ENCODE measurements around the gene P2RY8. TPM values are rescaled to one million over a fixed set of nuclear protein-coding genes. Genes with fewer than 3 reads are reported as not detected.

The P2RY8 gene
- total RNA-seq, 1 donor from 2014 or later, result 3.1 TPM

DNA sequence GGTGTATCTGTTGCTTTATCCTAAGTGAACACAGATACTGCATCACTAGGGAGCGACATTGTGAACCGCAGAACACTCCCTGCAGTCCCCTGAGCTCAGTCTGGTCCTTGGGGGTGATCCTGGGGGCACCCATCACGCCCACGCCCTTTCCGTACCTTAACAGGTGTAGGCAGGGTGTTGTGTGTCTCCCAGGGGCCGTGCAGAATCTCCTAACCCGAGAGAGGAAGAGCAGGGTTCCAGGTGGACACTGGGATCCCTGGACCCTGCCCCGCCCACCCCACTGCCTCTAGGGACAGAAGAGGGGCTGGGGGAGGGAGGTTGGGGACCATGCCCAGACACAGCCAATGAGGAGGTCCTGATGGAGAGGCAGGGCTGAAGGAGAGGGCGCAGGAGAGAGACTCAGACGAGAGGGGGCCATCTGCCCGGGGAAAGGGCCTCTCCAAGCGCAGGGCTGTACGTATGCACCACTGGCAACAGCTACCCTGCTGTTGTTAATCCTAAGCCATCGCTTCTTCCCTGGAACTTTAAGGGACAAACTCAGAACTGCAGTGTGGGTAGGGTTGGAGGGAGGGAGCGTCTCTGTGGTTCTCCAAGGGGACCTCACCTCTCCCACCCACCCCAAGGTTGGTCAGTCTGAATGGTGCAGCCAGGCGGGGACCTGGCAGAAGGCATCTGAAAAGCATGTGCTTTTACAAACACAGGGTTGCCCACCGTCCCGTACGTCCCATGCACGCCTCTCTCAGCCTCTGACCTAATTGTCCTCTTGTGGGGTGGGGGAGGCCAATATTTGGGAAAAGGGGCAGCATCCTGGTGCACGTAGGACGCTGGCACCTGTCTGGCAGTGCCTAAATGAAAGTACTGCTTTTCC is 2.5 kb downstream of the P2RY8 start:
- intact Hi-C loops (cut with DNase I), result no loop called here
- DNase-seq (peak; percentile 60), ATAC-seq (peak; percentile 17)
- H3K4me1 ChIP-seq, result no peaks in the 10 kb centered on the region
- peak overlapping the region; percentile 35 for H3K4me3 ChIP-seq
- no peaks in the 10 kb centered on the region for H3K36me3 ChIP-seq
- H3K27me3 ChIP-seq, result no peaks in the 10 kb centered on the region
- no peak overlapping the region for H3K27ac ChIP-seq
- TF ChIP-seq, protein P1, sequence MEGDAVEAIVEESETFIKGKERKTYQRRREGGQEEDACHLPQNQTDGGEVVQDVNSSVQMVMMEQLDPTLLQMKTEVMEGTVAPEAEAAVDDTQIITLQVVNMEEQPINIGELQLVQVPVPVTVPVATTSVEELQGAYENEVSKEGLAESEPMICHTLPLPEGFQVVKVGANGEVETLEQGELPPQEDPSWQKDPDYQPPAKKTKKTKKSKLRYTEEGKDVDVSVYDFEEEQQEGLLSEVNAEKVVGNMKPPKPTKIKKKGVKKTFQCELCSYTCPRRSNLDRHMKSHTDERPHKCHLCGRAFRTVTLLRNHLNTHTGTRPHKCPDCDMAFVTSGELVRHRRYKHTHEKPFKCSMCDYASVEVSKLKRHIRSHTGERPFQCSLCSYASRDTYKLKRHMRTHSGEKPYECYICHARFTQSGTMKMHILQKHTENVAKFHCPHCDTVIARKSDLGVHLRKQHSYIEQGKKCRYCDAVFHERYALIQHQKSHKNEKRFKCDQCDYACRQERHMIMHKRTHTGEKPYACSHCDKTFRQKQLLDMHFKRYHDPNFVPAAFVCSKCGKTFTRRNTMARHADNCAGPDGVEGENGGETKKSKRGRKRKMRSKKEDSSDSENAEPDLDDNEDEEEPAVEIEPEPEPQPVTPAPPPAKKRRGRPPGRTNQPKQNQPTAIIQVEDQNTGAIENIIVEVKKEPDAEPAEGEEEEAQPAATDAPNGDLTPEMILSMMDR (IDR thresholded peaks at IDR 0.05), result no peak
- H3K9me3 ChIP-seq, result no peaks in the 10 kb centered on the region

DNA sequence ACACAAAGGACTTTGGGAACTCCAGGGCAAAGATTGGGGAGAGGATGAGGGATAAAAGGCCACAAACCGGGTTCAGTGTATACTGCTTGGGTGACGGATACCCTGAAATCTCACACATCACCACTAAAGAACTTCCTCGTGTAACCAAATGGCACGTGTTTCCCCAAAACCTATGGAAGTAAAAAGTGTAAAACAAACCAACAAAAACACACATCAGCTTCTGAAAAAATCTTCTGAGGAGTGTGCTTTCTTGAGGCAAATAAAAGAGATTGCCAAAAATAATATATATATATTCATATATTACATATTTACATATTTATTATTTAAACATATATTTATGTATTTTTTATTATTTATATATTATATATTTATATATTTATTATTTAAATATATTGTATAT is 3.9 kb downstream of the P2RY8 start:
- H3K27me3 ChIP-seq, result no peaks in the 10 kb centered on the region
- intact Hi-C loops (cut with DNase I), result no loop called here
- ATAC-seq (no peak), DNase-seq (no peak)
- TF ChIP-seq, protein P1 (IDR thresholded peaks at IDR 0.05), result no peak
- no peaks in the 10 kb centered on the region for H3K9me3 ChIP-seq
- no peaks in the 10 kb centered on the region for H3K4me1 ChIP-seq
- no peak overlapping the region for H3K4me3 ChIP-seq
- no peak overlapping the region for H3K27ac ChIP-seq
- H3K36me3 ChIP-seq, result no peaks in the 10 kb centered on the region

DNA sequence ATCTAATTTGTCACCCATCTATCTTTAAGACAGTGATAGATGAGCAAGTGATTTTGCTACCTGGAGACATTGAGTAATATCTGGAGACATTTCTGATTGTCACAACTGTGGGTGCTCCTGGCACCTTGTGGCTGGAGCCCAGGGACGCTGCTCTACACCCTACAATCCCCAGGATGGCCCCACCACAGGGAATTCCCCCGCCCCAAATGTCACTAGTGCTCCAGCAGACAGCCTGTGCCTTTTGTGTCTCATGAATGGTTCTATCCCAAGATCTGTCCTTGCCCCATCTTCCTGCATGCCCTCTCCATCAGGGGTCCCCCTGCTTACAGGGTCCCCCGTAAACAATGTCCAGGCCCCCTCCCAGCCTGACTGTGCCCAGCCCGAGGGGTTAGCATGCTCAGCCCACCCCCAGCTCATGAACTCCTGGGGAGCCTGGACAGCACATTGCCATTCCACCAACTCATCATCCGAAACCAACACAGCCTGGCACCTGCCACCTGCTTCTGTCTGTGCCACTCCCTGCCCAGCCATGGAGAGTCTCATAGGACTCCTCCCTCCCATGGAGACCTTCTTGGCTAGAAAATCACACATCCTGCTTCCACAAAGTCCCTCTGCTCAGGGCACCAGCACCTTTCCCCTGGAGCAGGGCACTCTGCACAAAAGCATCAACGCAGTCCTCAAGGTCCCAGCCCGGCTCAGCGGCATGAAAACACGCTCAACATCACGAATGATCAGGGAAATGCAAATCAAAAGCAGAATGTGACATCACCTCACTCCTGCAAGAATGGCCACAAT is 5.7 kb downstream of the P2RY8 start:
- no peak overlapping the region for H3K4me3 ChIP-seq
- intact Hi-C loops (cut with DNase I), result no loop called here
- TF ChIP-seq, protein P1 (IDR thresholded peaks at IDR 0.05), result no peak
- H3K4me1 ChIP-seq, result no peaks in the 10 kb centered on the region
- H3K27ac ChIP-seq, result no peak overlapping the region
- H3K36me3 ChIP-seq, result no peaks in the 10 kb centered on the region
- DNase-seq (peak; percentile 32), ATAC-seq (no peak)
- H3K9me3 ChIP-seq, result no peaks in the 10 kb centered on the region
- H3K27me3 ChIP-seq, result no peaks in the 10 kb centered on the region

DNA sequence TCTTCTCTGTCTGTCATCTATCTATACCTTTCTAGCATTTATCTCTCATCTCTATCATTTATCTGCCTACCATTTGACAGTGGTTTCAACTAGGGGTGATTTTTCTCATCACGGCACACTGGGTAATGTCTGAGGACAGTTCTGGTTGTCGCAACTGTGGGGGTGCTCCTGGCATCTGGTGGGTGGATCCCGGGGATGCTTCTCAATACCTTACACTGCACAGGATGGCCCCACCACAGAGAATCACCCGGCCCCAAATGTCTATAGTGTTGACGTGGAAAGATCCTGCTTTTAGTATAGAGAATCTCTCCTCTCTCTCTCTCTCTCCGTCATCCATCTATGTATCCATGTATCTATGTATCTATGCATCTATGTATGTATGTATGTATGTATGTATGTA is 7.2 kb downstream of the P2RY8 start:
- TF ChIP-seq, protein P1 (IDR thresholded peaks at IDR 0.05), result no peak
- Histone ChIP-seq H3K27me3 (no peaks in the 10 kb centered on the region), H3K27ac (no peak overlapping the region), H3K4me1 (no peaks in the 10 kb centered on the region), H3K9me3 (no peaks in the 10 kb centered on the region), H3K36me3 (no peaks in the 10 kb centered on the region), H3K4me3 (no peak overlapping the region)
- DNase-seq (peak; percentile 3), ATAC-seq (no peak)
- intact Hi-C loops (cut with DNase I), result no loop called here

DNA sequence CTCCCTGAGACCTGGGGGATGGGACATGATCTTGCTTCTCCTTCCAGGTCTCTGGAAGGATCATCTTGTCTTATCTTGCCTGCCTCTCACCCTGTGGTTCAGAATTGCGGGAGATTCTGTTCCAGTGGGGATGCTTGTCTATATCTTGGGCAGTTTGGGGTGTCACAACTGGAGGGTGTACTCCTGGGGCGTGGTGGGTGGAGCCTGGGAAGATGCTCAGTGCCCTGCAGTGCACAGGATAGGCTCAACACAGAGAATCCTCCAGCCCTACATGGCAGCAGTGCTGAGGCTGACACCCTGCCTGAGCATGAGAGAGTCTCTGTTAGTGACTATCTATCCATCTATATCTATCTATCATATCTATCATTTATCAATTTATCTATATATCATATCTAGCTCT is 7.7 kb downstream of the P2RY8 start:
- Histone ChIP-seq H3K27ac (no peak overlapping the region), H3K9me3 (no peaks in the 10 kb centered on the region)

More for the DNA sequence above, 7.7 kb downstream of the P2RY8 start:
- Histone ChIP-seq H3K36me3 (no peaks in the 10 kb centered on the region), H3K27me3 (no peaks in the 10 kb centered on the region), H3K4me3 (no peak overlapping the region), H3K4me1 (no peaks in the 10 kb centered on the region)
- DNase-seq, result peak; percentile 18
- TF ChIP-seq, protein P1 (IDR thresholded peaks at IDR 0.05), result no peak
- no peak for ATAC-seq
- intact Hi-C loops (cut with DNase I), result no loop called here

All from upper lobe of right lung (tissue), 1 donor.